Glutamatergic neuron (in vitro differentiated cells): ENCODE data around the gene C16orf74. TPM values are rescaled to one million over a fixed set of nuclear protein-coding genes. Genes with fewer than 3 reads are reported as not detected.

Experiments used
- DNase-seq: peaks from one replicate; pipeline ENCODE4 v3.0.0; 2022
- H3K27ac Mint-ChIP-seq: one replicate; pipeline ENCODE4 v1.8.0; 2020; ENCODE audit warnings: mild to moderate bottlenecking, mixed read lengths, inconsistent platforms; ENCODE audit not compliant: unreplicated experiment
- H3K27me3 Mint-ChIP-seq: one replicate; pipeline ENCODE4 v1.8.0; 2020; ENCODE audit warnings: mild to moderate bottlenecking, moderate library complexity, mixed read lengths, inconsistent platforms; ENCODE audit not compliant: unreplicated experiment
- H3K36me3 Mint-ChIP-seq: one replicate; pipeline ENCODE4 v1.8.0; 2020; ENCODE audit warnings: mild to moderate bottlenecking, mixed read lengths, inconsistent platforms; ENCODE audit not compliant: unreplicated experiment
- H3K4me1 Mint-ChIP-seq: one replicate; pipeline ENCODE4 v1.8.0; 2020; ENCODE audit warnings: mild to moderate bottlenecking, low read depth, mixed read lengths, inconsistent platforms; ENCODE audit not compliant: unreplicated experiment
- H3K4me3 Mint-ChIP-seq: one replicate; pipeline ENCODE4 v1.8.0; 2020; ENCODE audit warnings: mild to moderate bottlenecking, mixed read lengths, inconsistent platforms; ENCODE audit not compliant: unreplicated experiment
- H3K9me3 Mint-ChIP-seq: one replicate; pipeline ENCODE4 v1.8.0; 2020; ENCODE audit warnings: mild to moderate bottlenecking, moderate library complexity, mixed read lengths, inconsistent platforms; ENCODE audit not compliant: unreplicated experiment
- total RNA-seq: library from RNA; stranded (reverse); fragmentation: NEBNext Ultra II Directional; extraction: Animal tissue kit (Norgen Biotek cat#: 25700); gene quantifications from one replicate; pipeline ENCODE4 v1.2.1, GENCODE V29; 2021; ENCODE audit not compliant: unreplicated experiment
- TF ChIP-seq, protein P1 (sequence below): fragments of 200-600 bp; sonication (generic); IDR thresholded peaks from one replicate; pipeline ENCODE4 v1.5.0; 2021; ENCODE audit not compliant: partially characterized antibody, unreplicated experiment

Gene C16orf74
- total RNA-seq, 1 donor from 2014 or later, result 2.6 TPM

DNA sequence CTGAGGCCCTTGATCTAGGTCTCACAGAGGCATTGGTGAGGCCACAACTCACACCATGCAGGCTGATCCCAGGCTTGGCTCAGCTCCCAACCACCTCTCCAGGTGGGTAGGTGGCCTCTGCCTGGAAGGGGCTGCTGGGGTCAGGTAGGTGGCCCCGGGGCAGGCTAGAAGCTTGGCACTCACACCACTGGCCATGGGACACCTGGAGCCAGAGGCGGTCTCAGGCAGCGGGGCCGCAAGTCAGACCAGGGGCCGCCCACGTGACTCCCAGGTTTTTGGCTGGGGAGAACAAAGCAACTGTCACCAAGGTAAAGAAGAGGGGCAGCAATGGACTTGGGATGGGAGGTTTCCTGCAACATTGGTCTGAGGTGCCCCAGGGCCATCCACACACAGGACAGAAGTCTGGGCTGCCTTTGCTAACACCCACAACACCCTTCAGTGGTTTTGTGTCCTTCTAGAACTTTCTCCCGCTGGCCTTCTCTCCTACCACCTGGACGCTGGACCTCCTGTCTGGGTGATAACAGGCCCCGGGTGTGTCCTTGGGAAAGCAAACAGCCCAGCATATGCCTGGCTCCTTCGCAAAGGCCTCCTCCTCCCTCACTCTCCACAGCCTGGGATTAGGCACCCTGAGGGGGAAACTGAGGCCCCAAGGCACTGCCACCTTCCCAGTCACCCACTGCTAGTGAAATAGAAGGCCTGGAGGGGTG is 16.4 kb downstream of the C16orf74 start:
- H3K9me3 Mint-ChIP-seq, result peaks cover 5% of the 10 kb centered on the region
- H3K4me3 Mint-ChIP-seq, result no peak overlapping the region
- no peak for DNase-seq
- TF ChIP-seq, protein P1, sequence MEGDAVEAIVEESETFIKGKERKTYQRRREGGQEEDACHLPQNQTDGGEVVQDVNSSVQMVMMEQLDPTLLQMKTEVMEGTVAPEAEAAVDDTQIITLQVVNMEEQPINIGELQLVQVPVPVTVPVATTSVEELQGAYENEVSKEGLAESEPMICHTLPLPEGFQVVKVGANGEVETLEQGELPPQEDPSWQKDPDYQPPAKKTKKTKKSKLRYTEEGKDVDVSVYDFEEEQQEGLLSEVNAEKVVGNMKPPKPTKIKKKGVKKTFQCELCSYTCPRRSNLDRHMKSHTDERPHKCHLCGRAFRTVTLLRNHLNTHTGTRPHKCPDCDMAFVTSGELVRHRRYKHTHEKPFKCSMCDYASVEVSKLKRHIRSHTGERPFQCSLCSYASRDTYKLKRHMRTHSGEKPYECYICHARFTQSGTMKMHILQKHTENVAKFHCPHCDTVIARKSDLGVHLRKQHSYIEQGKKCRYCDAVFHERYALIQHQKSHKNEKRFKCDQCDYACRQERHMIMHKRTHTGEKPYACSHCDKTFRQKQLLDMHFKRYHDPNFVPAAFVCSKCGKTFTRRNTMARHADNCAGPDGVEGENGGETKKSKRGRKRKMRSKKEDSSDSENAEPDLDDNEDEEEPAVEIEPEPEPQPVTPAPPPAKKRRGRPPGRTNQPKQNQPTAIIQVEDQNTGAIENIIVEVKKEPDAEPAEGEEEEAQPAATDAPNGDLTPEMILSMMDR, result no peak
- H3K36me3 Mint-ChIP-seq, result peaks cover 2% of the 10 kb centered on the region
- H3K27ac Mint-ChIP-seq, result no peak overlapping the region
- H3K4me1 Mint-ChIP-seq, result peaks cover 5% of the 10 kb centered on the region
- H3K27me3 Mint-ChIP-seq, result peaks cover 3% of the 10 kb centered on the region

DNA sequence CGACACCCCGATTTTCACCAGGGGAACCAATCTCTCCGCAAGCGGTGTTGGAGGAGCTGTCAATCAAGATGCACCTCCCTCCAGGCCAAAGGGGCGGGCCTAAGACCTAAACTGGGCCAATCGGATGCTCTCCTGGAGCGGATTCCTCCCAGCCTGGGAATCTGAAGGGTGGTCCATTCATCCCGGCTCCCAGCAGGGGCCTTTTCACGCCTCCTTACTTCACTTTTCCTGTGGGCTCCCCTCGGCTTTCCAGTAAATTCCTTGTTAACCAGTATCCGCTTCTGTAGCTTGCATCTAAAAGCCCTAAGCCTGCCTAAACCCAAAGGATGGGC is 17.1 kb downstream of the C16orf74 start:
- H3K27ac Mint-ChIP-seq, result no peak overlapping the region
- peaks cover 4% of the 10 kb centered on the region for H3K36me3 Mint-ChIP-seq
- TF ChIP-seq, protein P1, result no peak
- H3K27me3 Mint-ChIP-seq, result peaks cover 3% of the 10 kb centered on the region
- no peak overlapping the region for H3K4me3 Mint-ChIP-seq
- H3K9me3 Mint-ChIP-seq, result peaks cover 5% of the 10 kb centered on the region
- peak; percentile 69 for DNase-seq
- peaks cover 6% of the 10 kb centered on the region for H3K4me1 Mint-ChIP-seq

- Mint-ChIP-seq H3K27me3 (peaks cover 3% of the 10 kb centered on the region), H3K4me3 (no peak overlapping the region), H3K4me1 (peaks cover 5% of the 10 kb centered on the region), H3K27ac (no peak overlapping the region), H3K9me3 (peaks cover 5% of the 10 kb centered on the region), H3K36me3 (peaks cover 4% of the 10 kb centered on the region)
- TF ChIP-seq, protein P1, result no peak
- no peak for DNase-seq
These were observed 17.6 kb downstream of the C16orf74 start for GRCh38 chr16:85733155-85733838.

DNA sequence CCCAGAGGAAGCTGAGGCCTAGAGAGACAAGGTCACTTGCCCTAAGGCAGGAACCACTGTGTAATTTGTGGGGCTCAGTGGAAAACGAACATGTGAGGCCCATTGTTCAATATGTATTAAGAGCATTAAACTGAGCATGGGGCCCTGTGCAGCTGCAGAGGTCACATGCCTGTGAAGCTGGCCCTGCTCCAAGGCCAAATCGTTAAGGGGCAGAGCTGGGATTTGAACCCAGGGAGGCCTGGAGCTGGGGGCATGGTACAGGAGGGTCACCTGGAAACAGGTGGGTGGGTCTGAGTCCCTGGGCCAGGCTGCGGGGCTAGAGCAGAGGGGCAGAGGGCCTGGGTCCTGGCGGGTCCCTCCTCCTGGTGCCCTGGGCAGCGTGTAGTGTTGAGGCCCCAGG is 19.7 kb downstream of the C16orf74 start:
- H3K27ac Mint-ChIP-seq, result no peak overlapping the region
- no peak overlapping the region for H3K4me3 Mint-ChIP-seq
- TF ChIP-seq, protein P1, result no peak
- peaks cover 9% of the 10 kb centered on the region for H3K4me1 Mint-ChIP-seq
- H3K9me3 Mint-ChIP-seq, result peaks cover 5% of the 10 kb centered on the region
- DNase-seq, result no peak
- H3K27me3 Mint-ChIP-seq, result peaks cover 7% of the 10 kb centered on the region
- H3K36me3 Mint-ChIP-seq, result peaks cover 4% of the 10 kb centered on the region

- Mint-ChIP-seq H3K36me3 (peaks cover 4% of the 10 kb centered on the region), H3K4me1 (peaks cover 7% of the 10 kb centered on the region), H3K27ac (no peak overlapping the region), H3K4me3 (no peak overlapping the region), H3K9me3 (peaks cover 5% of the 10 kb centered on the region), H3K27me3 (peaks cover 6% of the 10 kb centered on the region)
- TF ChIP-seq, protein P1, result no peak
- DNase-seq, result no peak
These were observed 20.8 kb downstream of the C16orf74 start for GRCh38 chr16:85730186-85730465.
